ENCODE measurements around the gene MAML2. TPM values are rescaled to one million over a fixed set of nuclear protein-coding genes. Genes with fewer than 3 reads are reported as not detected.

MAML2 gene
- total and polyA plus RNA-seq, 9 of the 15 experiments (the other 6 are each of a cell fraction or from before 2014, with no cell fraction given), result 0.79 to 6.8 (median 4.8) TPM

DNA sequence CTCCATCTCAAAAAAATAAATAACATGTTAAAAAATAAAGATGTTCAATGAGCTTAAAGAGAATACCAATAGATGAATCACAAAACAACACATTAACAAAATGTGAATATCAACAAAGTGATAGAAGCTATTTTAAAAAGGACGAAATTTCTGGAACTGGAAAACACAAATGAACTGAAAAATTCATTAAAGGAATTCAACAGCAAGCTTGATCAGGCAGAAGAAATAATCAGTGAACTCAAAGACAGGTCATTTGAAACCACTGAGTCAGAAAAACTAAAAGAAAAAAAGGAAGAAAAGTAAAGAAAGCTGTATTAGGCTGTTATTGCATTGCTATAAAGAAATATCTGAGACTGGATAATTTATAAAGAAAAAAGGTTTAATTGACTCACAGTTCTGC is 412.0 kb downstream of the MAML2 start:
- CTCF ChIA-PET (ENCODE audit: low intra/inter-chr PET ratio), result no interaction called here
- Histone ChIP-seq H3K4me1 (replicated peaks in 1 of 2; ENCODE audit: control insufficient read depth in 2 of 2, insufficient read depth in 2 of 2, low read length in 2 of 2) (no peaks in the 10 kb centered on the region; a peak in 1 of 5 replicates), H3K27me3 (ENCODE audit: control insufficient read depth in 2 of 2, insufficient read depth in 2 of 2, low read length in 2 of 2) (peaks cover 0 to 5% of the 10 kb centered on the region in 2 experiments; a peak in 1 of 5 replicates), H4K20me1 (replicated peaks; ENCODE audit: control insufficient read depth, insufficient read depth, low read length) (no peaks in the 10 kb centered on the region), H3K4me3 (no peak overlapping the region), H3K9me3 (replicated peaks; ENCODE audit: control insufficient read depth, insufficient read depth, low read depth, low read length) (no peaks in the 10 kb centered on the region), H3K4me2 (ENCODE audit: insufficient read depth, low read length) (no peak overlapping the region), H3K9ac (ENCODE audit: insufficient read depth in 1 of 2, low read depth in 2 of 2, low read length in 2 of 2) (no peak overlapping the region), H3K36me3 (ENCODE audit: control insufficient read depth, insufficient read depth, low read length) (no peaks in the 10 kb centered on the region), H3K27ac (ENCODE audit: extremely low read depth, low read depth, low read length) (no peak overlapping the region), H3K79me2 (ENCODE audit: control insufficient read depth, insufficient read depth, low read length) (no peaks in the 10 kb centered on the region), H2AFZ (ENCODE audit: low read depth, low read length) (no peak overlapping the region), H3K9me1 (ENCODE audit: control insufficient read depth, insufficient read depth, low read length) (no peaks in the 10 kb centered on the region)
- ATAC-seq, result no peak
- WGBS (ENCODE audit: insufficient coverage, low coverage, missing lambda C conversion rate), result 5% methylated on average over 1 of the region's 1 CpG
- no peak for FAIRE-seq
- 0 out of 3 replicates have a peak, but pooled peaks of 1 of the 2 experiments have one; percentile 30 for TF ChIP-seq CBX3 (IDR thresholded peaks at IDR 0.05; ENCODE audit: borderline replicate concordance in 1 of 2, low read length in 2 of 2)
- TF ChIP-seq, protein P1, sequence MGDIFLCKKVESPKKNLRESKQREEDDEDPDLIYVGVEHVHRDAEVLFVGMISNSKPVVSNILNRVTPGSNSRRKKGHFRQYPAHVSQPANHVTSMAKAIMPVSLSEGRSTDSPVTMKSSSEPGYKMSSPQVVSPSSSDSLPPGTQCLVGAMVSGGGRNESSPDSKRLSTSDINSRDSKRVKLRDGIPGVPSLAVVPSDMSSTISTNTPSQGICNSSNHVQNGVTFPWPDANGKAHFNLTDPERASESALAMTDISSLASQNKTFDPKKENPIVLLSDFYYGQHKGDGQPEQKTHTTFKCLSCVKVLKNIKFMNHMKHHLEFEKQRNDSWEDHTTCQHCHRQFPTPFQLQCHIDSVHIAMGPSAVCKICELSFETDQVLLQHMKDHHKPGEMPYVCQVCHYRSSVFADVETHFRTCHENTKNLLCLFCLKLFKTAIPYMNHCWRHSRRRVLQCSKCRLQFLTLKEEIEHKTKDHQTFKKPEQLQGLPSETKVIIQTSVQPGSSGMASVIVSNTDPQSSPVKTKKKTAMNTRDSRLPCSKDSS (IDR thresholded peaks at IDR 0.05; ENCODE audit: low read depth, partially characterized antibody), result peak; percentile 36
- no peak for TF ChIP-seq ZSCAN29 (IDR thresholded peaks at IDR 0.05)
- TF ChIP-seq, protein P2, sequence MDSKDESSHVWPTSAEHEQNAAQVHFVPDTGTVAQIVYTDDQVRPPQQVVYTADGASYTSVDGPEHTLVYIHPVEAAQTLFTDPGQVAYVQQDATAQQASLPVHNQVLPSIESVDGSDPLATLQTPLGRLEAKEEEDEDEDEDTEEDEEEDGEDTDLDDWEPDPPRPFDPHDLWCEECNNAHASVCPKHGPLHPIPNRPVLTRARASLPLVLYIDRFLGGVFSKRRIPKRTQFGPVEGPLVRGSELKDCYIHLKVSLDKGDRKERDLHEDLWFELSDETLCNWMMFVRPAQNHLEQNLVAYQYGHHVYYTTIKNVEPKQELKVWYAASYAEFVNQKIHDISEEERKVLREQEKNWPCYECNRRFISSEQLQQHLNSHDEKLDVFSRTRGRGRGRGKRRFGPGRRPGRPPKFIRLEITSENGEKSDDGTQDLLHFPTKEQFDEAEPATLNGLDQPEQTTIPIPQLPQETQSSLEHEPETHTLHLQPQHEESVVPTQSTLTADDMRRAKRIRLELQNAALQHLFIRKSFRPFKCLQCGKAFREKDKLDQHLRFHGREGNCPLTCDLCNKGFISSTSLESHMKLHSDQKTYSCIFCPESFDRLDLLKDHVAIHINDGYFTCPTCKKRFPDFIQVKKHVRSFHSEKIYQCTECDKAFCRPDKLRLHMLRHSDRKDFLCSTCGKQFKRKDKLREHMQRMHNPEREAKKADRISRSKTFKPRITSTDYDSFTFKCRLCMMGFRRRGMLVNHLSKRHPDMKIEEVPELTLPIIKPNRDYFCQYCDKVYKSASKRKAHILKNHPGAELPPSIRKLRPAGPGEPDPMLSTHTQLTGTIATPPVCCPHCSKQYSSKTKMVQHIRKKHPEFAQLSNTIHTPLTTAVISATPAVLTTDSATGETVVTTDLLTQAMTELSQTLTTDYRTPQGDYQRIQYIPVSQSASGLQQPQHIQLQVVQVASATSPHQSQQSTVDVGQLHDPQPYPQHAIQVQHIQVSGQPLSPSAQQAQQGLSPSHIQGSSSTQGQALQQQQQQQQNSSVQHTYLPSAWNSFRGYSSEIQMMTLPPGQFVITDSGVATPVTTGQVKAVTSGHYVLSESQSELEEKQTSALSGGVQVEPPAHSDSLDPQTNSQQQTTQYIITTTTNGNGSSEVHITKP (IDR thresholded peaks at IDR 0.05; ENCODE audit: partially characterized antibody), result no peak
- peak; percentile 64; the same call in 1 of the 2 replicates for TF ChIP-seq TRIM28 (IDR thresholded peaks at IDR 0.05)
- no peak for TF ChIP-seq PCBP2 (IDR thresholded peaks at IDR 0.05; ENCODE audit: low read depth, low read length, poor library complexity, severe bottlenecking)
- in situ Hi-C loops (cut with MboI) (no loop called here), intact Hi-C loops (cut with micrococcal nuclease) (no loop called here)
- POLR2A ChIA-PET, result interaction anchor here (1.1 kb wide), 1 partner anchor 10 kb away, joined by 4 read pairs; no protein-coding TSS in a partner anchor
- DNase-seq (ENCODE audit: extremely low read depth in 1 of 4, low spot score in 3 of 4), result no peak
- BruUV-seq (replicated peaks), result no TSS peak

Measured in K562 (cell line).